ENCODE results near the gene EIF5A2.

The EIF5A2 gene

DNA sequence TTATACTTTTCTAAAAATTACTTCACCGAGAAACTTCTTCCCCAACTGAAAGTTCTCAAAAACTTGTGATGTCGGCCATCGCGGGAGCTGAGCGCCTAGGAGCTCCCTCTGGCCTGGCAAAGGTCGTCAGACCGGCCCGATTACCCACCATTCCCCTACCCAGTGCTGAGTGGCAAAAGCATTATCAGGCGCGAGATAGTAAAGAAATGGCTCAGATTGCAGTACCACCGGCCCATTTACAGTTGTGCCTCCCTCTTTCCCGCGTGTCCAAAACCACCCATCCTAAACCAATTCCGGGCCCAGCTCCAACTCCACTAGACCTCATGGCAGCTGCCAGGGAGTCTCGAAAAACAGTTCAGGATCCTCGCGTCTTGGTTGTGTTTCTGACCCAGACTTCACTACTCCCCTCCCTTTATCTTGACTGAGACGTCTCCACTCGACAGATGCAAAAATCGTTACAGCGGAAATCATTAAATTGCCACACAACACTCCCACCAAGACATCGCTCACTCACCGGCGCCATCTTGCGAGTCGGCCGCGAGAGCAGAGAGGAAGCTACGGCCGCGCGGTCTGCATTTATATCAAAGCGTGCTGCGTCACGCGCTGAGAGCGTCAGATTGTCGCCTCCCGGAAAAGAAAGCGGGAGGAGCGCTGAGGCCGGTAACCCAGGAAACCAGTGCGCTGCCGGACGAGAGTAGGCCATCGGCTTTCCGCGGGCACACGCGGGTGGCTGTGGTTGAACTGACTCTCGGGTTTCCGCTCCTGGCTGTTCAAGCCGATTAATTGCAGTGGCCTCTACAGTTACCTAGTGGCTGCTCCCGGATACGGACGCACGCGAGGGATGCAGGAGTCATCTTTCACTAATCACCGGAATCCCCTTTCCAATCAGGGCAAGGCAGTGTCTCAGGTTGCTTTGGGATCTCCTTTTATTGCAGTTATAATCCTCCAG lies 38.5 kb downstream of the EIF5A2 start, which contains the start of gene RPL22L1:
TSS of gene RPL22L1 (minus strand) at position 551 of the 949 bp plus-strand sequence. CDS start at position 523, 28 bp downstream.
- peaks cover 24% of the 10 kb centered on the region for H4K20me1 ChIP-seq (ENCODE audit: insufficient read depth, low read length)
- peak within 1 kb of the TSS; percentile 75 to 77 for H3K4me3 ChIP-seq (ENCODE audit: low read depth in 1 of 2, low read length in 2 of 2)
- peak within 1 kb of the TSS; percentile 75 for H3K4me2 ChIP-seq (ENCODE audit: insufficient read depth, low read length)
- ATAC-seq (ENCODE audit: insufficient read depth, low read depth), result peak; percentile 92
- peaks cover 29% of the 10 kb centered on the region for H3K79me2 ChIP-seq (ENCODE audit: insufficient read depth, low read length)
- no peaks in the 10 kb centered on the region for H3K9me3 ChIP-seq (ENCODE audit: insufficient read depth, low read length, severe bottlenecking)
- no peaks in the 10 kb centered on the region for H3K27me3 ChIP-seq (ENCODE audit: insufficient read depth, low read length, poor library complexity)
- peak; percentile 93 for DNase-seq
- peak within 1 kb of the TSS; percentile 96 for H2AFZ ChIP-seq (ENCODE audit: low read depth, low read length)
- peaks cover 40% of the 10 kb centered on the region for H3K36me3 ChIP-seq (ENCODE audit: insufficient read depth, low read length)
- H3K27ac ChIP-seq (ENCODE audit: low read length), result peak within 1 kb of the TSS; percentile 85
- TF ChIP-seq, protein P1, sequence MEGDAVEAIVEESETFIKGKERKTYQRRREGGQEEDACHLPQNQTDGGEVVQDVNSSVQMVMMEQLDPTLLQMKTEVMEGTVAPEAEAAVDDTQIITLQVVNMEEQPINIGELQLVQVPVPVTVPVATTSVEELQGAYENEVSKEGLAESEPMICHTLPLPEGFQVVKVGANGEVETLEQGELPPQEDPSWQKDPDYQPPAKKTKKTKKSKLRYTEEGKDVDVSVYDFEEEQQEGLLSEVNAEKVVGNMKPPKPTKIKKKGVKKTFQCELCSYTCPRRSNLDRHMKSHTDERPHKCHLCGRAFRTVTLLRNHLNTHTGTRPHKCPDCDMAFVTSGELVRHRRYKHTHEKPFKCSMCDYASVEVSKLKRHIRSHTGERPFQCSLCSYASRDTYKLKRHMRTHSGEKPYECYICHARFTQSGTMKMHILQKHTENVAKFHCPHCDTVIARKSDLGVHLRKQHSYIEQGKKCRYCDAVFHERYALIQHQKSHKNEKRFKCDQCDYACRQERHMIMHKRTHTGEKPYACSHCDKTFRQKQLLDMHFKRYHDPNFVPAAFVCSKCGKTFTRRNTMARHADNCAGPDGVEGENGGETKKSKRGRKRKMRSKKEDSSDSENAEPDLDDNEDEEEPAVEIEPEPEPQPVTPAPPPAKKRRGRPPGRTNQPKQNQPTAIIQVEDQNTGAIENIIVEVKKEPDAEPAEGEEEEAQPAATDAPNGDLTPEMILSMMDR (IDR thresholded peaks at IDR 0.05; ENCODE audit: borderline replicate concordance, extremely low read depth, low read length, poor library complexity, severe bottlenecking), result peak; percentile 28
- no peak for TF ChIP-seq EZH2 (IDR thresholded peaks at IDR 0.05; ENCODE audit: borderline replicate concordance, low read depth, low read length, severe bottlenecking)
- peaks cover 32% of the 10 kb centered on the region for H3K4me1 ChIP-seq (ENCODE audit: insufficient read depth, low read length)
- H3K9ac ChIP-seq (ENCODE audit: low read depth, low read length), result peak within 1 kb of the TSS; percentile 76

GRCh38 chr3:170869239-170869590 lies 39.2 kb downstream of the EIF5A2 start:
- Histone ChIP-seq H3K4me1 (ENCODE audit: insufficient read depth, low read length) (peaks cover 32% of the 10 kb centered on the region), H3K9ac (ENCODE audit: low read depth, low read length) (peak overlapping the region; percentile 76), H2AFZ (ENCODE audit: low read depth, low read length) (peak overlapping the region; percentile 96), H3K4me2 (ENCODE audit: insufficient read depth, low read length) (peak overlapping the region; percentile 75), H4K20me1 (ENCODE audit: insufficient read depth, low read length) (peaks cover 24% of the 10 kb centered on the region), H3K27me3 (ENCODE audit: insufficient read depth, low read length, poor library complexity) (no peaks in the 10 kb centered on the region), H3K27ac (ENCODE audit: low read length) (peak overlapping the region; percentile 85), H3K4me3 (ENCODE audit: low read depth in 1 of 2, low read length in 2 of 2) (peak overlapping the region; percentile 75 to 77), H3K79me2 (ENCODE audit: insufficient read depth, low read length) (peaks cover 29% of the 10 kb centered on the region), H3K36me3 (ENCODE audit: insufficient read depth, low read length) (peaks cover 40% of the 10 kb centered on the region), H3K9me3 (ENCODE audit: insufficient read depth, low read length, severe bottlenecking) (no peaks in the 10 kb centered on the region)
- DNase-seq (no peak), ATAC-seq (ENCODE audit: insufficient read depth, low read depth) (no peak)
- TF ChIP-seq, protein P1 (IDR thresholded peaks at IDR 0.05; ENCODE audit: borderline replicate concordance, extremely low read depth, low read length, poor library complexity, severe bottlenecking), result no peak
- no peak for TF ChIP-seq EZH2 (IDR thresholded peaks at IDR 0.05; ENCODE audit: borderline replicate concordance, low read depth, low read length, severe bottlenecking)

DNA sequence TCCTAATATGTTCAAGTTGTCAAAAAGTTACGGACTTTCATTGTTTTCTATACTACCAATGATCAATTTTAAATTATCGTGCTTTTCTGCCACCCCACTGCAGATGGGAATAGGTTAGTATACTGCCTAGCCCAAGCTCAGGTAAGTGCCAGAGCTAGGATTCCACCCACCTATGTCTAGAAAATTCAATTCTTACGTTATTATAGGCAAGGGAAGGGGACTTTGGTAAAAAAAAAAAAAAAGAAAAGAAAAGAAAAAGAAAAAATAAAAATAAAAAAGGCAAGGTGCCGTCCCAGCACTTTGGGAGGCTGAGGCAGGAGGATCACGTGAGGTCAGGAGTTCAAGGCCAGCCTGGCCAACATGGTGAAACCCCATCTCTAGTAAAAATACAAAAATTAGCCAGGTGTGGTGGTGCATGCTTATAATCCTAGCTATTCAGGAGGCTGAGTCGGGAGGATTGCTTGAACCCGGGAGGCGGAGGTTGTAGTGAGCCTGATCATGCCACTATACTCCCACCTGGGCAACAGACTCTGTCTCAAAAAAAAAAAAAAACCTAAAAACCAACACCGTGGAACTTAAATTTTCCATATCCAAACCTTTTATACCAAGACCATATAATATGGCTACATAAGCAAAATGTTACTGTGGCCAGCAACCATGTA lies 39.7 kb downstream of the EIF5A2 start:
- H4K20me1 ChIP-seq (ENCODE audit: insufficient read depth, low read length), result peaks cover 24% of the 10 kb centered on the region
- H3K9me3 ChIP-seq (ENCODE audit: insufficient read depth, low read length, severe bottlenecking), result no peaks in the 10 kb centered on the region
- H2AFZ ChIP-seq (ENCODE audit: low read depth, low read length), result no peak overlapping the region
- H3K4me1 ChIP-seq (ENCODE audit: insufficient read depth, low read length), result peaks cover 32% of the 10 kb centered on the region
- H3K27me3 ChIP-seq (ENCODE audit: insufficient read depth, low read length, poor library complexity), result no peaks in the 10 kb centered on the region
- H3K9ac ChIP-seq (ENCODE audit: low read depth, low read length), result peak overlapping the region; percentile 76
- peak overlapping the region; percentile 75 for H3K4me2 ChIP-seq (ENCODE audit: insufficient read depth, low read length)
- H3K4me3 ChIP-seq (ENCODE audit: low read depth in 1 of 2, low read length in 2 of 2), result peak overlapping the region; percentile 75 to 77
- TF ChIP-seq EZH2 (IDR thresholded peaks at IDR 0.05; ENCODE audit: borderline replicate concordance, low read depth, low read length, severe bottlenecking), result no peak
- TF ChIP-seq, protein P1 (IDR thresholded peaks at IDR 0.05; ENCODE audit: borderline replicate concordance, extremely low read depth, low read length, poor library complexity, severe bottlenecking), result no peak
- peaks cover 29% of the 10 kb centered on the region for H3K79me2 ChIP-seq (ENCODE audit: insufficient read depth, low read length)
- ATAC-seq (ENCODE audit: insufficient read depth, low read depth) (no peak), DNase-seq (no peak)
- H3K27ac ChIP-seq (ENCODE audit: low read length), result peak overlapping the region; percentile 85
- peaks cover 40% of the 10 kb centered on the region for H3K36me3 ChIP-seq (ENCODE audit: insufficient read depth, low read length)

Measured in DND-41 (cell line).